Right lobe of liver (tissue), 6 donors: ENCODE data around the gene HLA-E. TPM values are rescaled to one million over a fixed set of nuclear protein-coding genes. Genes with fewer than 3 reads are reported as not detected.
"Not testable (repeated sequence)": the region's sequence is repeated elsewhere in the genome, so short reads cannot be mapped to it uniquely, and the experiment has no call there.

ENCODE experiments used
- ATAC-seq, 4 donors: fragments of 200-7000 bp; cut with Tn5 transposase; one replicate each; pipeline ENCODE4 v1.9.1; 2020; ENCODE audit warnings: mild to moderate bottlenecking in 4 of 4, moderate library complexity in 4 of 4
- DNase-seq, 3 donors: peaks; one replicate each; pipeline ENCODE4 v3.0.0-alpha.2; 2020
- H3K27ac ChIP-seq, 3 donors: fragments of 200-600 bp; one replicate each; pipeline ENCODE4 v1.8.0; 2022
- H3K27me3 ChIP-seq, 2 donors: fragments of 200-600 bp; one replicate each; pipeline ENCODE4 v1.8.0; 2022
- H3K36me3 ChIP-seq, 4 donors: fragments of 200-600 bp; sonication (generic) in 1 of 4; one replicate each; pipeline versions ENCODE4 v1.5.1 to v1.8.0; 2017 to 2022; ENCODE audit warnings: control low read depth in 1 of 4
- H3K4me1 ChIP-seq, 4 donors: fragments of 200-600 bp; sonication (generic) in 1 of 4; one replicate each; pipeline versions ENCODE4 v1.5.1 to v1.8.0; 2017 to 2022; ENCODE audit warnings: control low read depth in 1 of 4
- H3K4me3 ChIP-seq, 3 donors: fragments of 200-600 bp; one replicate each; pipeline ENCODE4 v1.8.0; 2022
- H3K9me3 ChIP-seq, 4 donors: fragments of 200-600 bp; sonication (generic) in 1 of 4; one replicate each; pipeline versions ENCODE4 v1.5.1 to v1.8.0; 2017 to 2022; ENCODE audit warnings: control low read depth in 1 of 4
- CTCF ChIP-seq, 4 donors: fragments of 200-600 bp in 3 of 4; fragments of 450-650 bp in 1 of 4; IDR thresholded peaks; one replicate each; pipeline versions ENCODE4 v1.5.1 to v1.8.0; 2016 to 2022; ENCODE audit warnings: antibody characterized with exemption in 4 of 4, mild to moderate bottlenecking in 2 of 4
- POLR2A ChIP-seq: fragments of 450-650 bp; IDR thresholded peaks from one replicate; pipeline ENCODE4 v1.6.1; 2017; ENCODE audit warnings: antibody characterized with exemption, mild to moderate bottlenecking
- whole genome bisulfite sequencing: methylation state at CpG from one replicate; pipeline ENCODE4 v1.1.6; 2018; ENCODE audit warnings: low coverage, low lambda C conversion rate; ENCODE audit not compliant: insufficient coverage; ENCODE audit errors: missing lambda C conversion rate; 5-methylcytosine and 5-hydroxymethylcytosine counted together
- intact Hi-C, 2 donors: fragments of 100-400 bp; cut with DNase I; formaldehyde crosslinking; loops; one replicate each; pipeline versions ENCODE4 v1.11.2 to v1.14.1; 2022
- total RNA-seq, 6 experiments: library from RNA; depleted of rRNA in 2 of 6; stranded (reverse); fragments of >200 nt in 2 of 6; fragmentation: NEBNext Ultra II Directional in 3 of 6; extraction: Animal tissue kit (Norgen Biotek cat#: 25700) in 3 of 6; gene quantifications; one replicate each; pipeline versions ENCODE4 v1.1.0 to v1.2.4, GENCODE V29; 2016 to 2023
- donor health status: DM: no; HTN: yes; CAD: no.
- donor health status: DM: no; HTN: no; CAD: no.
- donor health status: DM: no; HTN: no; CAD: no.
- donor health status: DM: no; HTN: yes; CAD: no.
- donor health status: DM: no; HTN: yes; CAD: no.

HLA-E gene
- total RNA-seq, 6 experiments from 2014 or later: 116 to 257 (median 183) TPM

DNA sequence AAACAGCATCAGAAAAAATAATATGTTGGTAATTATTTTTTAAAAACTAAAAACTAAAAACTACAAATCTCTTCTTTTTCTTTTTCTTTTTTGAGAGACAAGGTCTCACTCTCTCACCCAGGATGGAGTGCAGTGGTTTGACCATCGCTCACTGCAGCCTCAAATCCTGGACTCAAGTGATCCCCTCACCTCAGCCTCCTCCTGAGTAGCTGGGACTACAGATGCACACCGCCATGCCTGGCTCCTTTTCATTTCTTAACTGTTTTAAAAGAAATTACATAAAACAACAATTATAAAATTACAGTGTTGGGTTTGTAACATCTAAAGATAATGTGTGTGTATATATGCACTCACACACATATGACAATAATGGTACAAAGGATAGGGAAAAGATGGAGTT, 24.1 kb downstream of the HLA-E start:
- no peak for TF ChIP-seq POLR2A
- TF ChIP-seq CTCF (IDR thresholded peaks at IDR 0.05): no peak
- DNase-seq: no peak
- Histone ChIP-seq H3K27ac (no peak overlapping the region), H3K36me3 (no peaks in the 10 kb centered on the region), H3K9me3 (no peaks in the 10 kb centered on the region), H3K27me3 (no peaks in the 10 kb centered on the region), H3K4me1 (peaks cover 0 to 9% (median 0%) of the 10 kb centered on the region in 4 donors), H3K4me3 (no peak overlapping the region)
- intact Hi-C loops: no loop called here
- no peak for ATAC-seq
- whole genome bisulfite sequencing: 91% methylated on average over 2 of the region's 2 CpGs

DNA sequence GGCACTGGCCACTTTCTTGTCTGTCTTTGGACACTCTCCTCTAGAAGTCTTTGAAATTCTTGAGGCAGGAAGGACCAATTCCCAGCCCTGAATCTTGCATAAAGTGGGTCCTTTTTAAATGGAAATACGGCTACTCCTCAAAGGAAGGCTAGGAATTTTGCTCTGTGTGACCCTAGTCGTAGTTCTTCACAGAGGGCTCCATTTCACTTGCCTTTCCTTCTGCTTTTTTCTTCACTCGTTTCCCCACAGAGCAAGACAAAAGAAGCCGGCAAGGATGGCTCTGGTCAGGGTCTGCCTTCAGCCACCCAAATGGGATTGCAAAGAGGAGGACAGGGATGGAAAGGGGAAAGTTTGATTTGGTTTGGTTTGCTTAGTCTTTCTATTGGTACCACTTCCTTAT, 25.8 kb downstream of the HLA-E start:
- H3K27ac ChIP-seq: peak overlapping the region; percentile 89 to 99 (median 96)
- H3K36me3 ChIP-seq: no peaks in the 10 kb centered on the region
- WGBS: 51% methylated on average over 3 of the region's 4 CpGs
- H3K4me1 ChIP-seq: peaks cover 0 to 9% (median 0%) of the 10 kb centered on the region in 4 donors
- H3K27me3 ChIP-seq: no peaks in the 10 kb centered on the region
- no peak for TF ChIP-seq CTCF (IDR thresholded peaks at IDR 0.05)
- no peak for TF ChIP-seq POLR2A
- ATAC-seq (no peak), DNase-seq (no peak)
- no peaks in the 10 kb centered on the region for H3K9me3 ChIP-seq
- H3K4me3 ChIP-seq: no peak overlapping the region
- intact Hi-C loops: no loop called here

DNA sequence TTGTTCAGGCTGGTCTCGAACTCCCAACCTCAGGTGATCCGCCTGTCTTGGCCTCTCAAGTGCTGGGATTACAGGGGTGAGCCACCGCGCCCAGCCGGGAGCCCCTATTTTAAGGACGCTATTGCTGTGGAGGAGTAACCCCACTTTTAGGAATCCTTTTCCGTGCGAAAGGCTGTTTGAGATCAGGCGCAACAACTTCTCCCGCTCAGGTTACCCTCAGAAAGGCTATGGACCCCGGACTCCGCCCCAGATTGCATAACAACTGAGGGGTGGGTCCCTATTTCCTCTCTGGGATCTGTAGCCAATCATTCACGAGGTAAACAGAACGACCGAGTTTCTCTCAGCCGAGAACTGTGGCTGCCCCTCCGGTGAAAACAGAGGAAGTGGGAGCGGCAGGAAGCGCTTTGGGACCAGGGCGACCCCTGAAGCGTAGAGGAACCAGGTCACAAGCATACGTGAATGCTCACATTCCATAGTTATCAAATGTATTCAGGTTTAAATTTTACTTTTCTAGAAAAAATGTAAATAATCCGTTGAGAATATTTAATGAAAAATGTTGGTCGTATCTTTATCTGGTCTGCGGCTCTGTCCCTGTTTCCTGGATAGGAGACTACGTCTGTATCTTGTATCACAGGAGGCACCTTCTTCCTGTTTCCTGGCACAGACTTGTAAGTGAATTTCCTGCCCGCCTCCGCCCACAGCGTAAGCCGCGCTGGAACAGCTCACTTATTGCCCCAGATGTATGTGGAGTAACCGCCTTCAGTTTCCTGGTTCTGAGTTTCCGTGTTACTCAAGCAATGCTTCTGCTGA, 26.8 kb downstream of the HLA-E start:
- H3K27me3 ChIP-seq: no peaks in the 10 kb centered on the region
- H3K9me3 ChIP-seq: no peaks in the 10 kb centered on the region
- ATAC-seq (peak; percentile 94 to 97 (median 96)), DNase-seq (peak; percentile 88 to 96 (median 91))
- peaks cover 0 to 9% (median 0%) of the 10 kb centered on the region in 4 donors for H3K4me1 ChIP-seq
- TF ChIP-seq POLR2A (peak; percentile 77), CTCF (IDR thresholded peaks at IDR 0.05) (no peak)
- peak overlapping the region; percentile 89 to 99 (median 96) for H3K27ac ChIP-seq
- intact Hi-C loops: no loop called here
- H3K36me3 ChIP-seq: no peaks in the 10 kb centered on the region
- H3K4me3 ChIP-seq: peak overlapping the region; percentile 38 to 55 (median 51)
- WGBS: 2% methylated on average over 23 of the region's 33 CpGs

DNA sequence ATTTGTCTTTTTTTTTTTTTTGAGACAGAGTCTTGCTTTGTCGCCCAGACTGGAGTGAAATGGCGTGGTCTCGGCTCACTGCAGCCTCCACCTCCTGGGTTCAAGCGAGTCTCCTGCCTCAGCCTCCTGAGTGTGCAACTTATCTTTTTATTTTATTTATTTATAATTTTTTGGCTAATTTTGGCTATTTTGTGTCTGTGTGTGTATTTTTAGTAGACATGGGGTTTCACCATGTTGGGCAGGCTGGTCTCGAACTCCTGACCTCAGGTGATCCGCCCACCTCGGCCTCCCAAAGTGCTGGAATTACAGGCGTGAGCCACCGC, 27.4 kb downstream of the HLA-E start:
- intact Hi-C loops, ATAC-seq: not testable (repeated sequence)
- WGBS: 39% methylated on average over 9 of the region's 9 CpGs

DNA sequence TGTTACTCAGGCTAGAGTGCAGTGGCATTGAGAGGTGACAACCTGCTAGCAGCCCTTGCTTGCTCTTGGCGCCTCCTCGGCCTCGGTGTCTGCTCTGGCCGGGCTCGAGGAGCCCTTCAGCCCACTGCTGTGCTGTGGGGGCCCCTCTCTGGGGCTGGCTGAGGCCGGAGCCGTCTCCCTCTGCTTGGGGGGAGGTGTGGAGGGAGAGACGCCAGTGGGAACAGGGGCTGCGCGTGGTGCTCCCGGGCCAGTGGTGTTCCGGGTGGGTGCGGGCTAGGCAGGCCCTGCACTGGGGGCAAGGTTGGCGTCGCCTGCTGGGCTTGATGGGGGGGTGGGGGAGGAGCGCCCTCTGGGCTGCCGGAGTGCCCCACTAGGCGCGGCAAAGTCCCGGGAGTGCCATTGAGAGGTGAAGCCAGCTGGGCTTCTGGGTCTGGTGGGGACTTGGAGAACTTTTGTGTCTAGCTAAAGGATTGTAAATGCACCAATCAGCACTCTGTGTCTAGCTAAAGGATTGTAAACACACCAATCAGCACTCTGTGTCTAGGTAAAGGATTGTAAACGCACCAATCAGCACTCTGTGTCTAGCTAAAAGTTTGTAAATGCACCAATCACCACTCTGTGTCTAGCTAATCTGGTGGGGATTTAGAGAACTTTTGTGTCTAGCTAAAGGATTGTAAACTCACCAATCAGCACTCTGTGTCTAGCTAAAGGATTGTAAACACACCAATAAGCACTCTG, 28.6 kb downstream of the HLA-E start:
- intact Hi-C loops, ATAC-seq, H3K4me3 ChIP-seq, H3K4me1 ChIP-seq, H3K9me3 ChIP-seq, H3K27me3 ChIP-seq, H3K36me3 ChIP-seq, H3K27ac ChIP-seq: not testable (repeated sequence)
- 96% methylated on average over 6 of the region's 21 CpGs for WGBS
- peak in 1 of 3 donors; percentile 35 for DNase-seq

More for the DNA sequence above, 27.4 kb downstream of the HLA-E start:
- DNase-seq, H3K27me3 ChIP-seq, H3K4me1 ChIP-seq, H3K36me3 ChIP-seq, H3K9me3 ChIP-seq: not testable (repeated sequence)
- H3K4me3 ChIP-seq: peak overlapping the region in 2 of 3 donors; percentile 51 to 55
- H3K27ac ChIP-seq: peak overlapping the region; percentile 89 to 99 (median 96)

DNA sequence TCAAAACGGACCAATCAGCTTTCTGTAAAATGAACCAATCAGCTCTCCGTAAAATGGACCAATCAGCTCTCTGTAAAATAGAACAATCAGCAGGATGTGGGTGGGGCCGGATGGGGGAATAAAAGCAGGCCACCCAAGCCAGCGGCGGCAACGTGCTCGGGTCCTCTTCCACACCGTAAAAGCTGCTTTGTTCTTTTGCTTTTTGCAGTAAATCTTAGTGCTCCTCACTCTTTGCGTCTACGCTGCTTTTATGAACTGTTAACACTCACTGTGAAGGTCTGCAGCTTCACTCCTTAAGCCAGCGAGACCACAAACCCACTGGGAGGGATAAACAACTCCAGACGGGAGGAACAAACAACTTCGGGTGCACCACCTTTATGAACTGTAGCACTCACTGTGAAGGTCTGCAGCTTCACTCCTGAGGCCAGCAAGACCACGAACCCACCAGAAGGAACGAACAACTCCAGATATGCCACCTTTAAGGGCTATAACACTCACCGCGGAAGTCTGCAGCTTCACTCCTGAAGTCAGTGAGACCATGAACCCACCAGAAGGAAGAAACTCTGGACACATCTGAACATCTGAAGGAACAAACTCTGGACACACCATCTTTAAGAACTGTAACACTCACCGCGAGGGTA, 29.3 kb downstream of the HLA-E start:
- H3K27me3 ChIP-seq, H3K9me3 ChIP-seq, H3K27ac ChIP-seq, DNase-seq, H3K36me3 ChIP-seq, intact Hi-C loops, H3K4me1 ChIP-seq, H3K4me3 ChIP-seq, ATAC-seq: not testable (repeated sequence)
- WGBS: 71% methylated on average over 16 of the region's 19 CpGs
